Globus pallidus (tissue), 1 donor: ENCODE measurements around the gene CALY.
"Not testable (repeated sequence)": the region's sequence is repeated elsewhere in the genome, so short reads cannot be mapped to it uniquely, and the experiment has no call there.

ENCODE experiments used
- DNase-seq: peaks from one replicate; pipeline ENCODE4 v3.0.0-alpha.2; 2015; ENCODE audit warnings: low spot score

Gene CALY, protein sequence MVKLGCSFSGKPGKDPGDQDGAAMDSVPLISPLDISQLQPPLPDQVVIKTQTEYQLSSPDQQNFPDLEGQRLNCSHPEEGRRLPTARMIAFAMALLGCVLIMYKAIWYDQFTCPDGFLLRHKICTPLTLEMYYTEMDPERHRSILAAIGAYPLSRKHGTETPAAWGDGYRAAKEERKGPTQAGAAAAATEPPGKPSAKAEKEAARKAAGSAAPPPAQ

DNA sequence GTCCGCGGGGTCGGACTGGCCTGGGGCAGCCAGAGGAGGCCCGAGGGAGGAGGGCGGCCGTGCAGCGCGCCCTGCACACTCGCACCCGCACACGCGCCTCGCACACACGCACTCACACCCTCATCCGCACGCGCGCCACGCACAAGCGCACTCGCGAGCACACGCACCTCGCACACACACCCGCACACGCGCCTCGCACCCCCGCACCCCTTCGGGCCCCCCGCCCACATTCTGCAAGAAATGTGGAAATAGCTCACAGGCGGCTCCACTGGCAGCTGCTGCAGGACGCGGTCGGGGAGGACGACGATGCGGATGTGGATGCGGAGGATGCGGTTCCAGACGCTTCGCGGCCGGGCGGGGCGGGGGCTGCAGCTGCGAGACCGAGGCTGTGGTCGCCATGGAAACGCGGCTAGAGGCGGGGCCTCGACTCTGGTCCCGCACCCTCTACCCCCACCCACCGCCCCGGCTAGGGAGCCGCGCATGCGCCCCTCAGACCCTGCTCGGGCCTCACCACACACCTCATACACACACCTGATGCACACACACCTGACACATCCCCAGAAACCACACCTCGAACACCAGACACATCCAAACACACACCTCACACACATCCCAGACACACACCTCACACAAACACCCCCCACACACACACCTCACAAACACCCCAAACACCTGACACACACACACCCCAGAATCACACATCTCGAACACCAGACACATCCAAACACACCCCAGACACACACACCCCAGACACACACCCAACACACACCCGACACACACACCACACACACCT lies at the start of gene CALY:
Gene CALY, minus strand, starts transcription at position 320 of the 793 bp plus-strand sequence. CDS start 7,907 bp downstream, outside the sequence.
- DNase-seq: no peak

DNA sequence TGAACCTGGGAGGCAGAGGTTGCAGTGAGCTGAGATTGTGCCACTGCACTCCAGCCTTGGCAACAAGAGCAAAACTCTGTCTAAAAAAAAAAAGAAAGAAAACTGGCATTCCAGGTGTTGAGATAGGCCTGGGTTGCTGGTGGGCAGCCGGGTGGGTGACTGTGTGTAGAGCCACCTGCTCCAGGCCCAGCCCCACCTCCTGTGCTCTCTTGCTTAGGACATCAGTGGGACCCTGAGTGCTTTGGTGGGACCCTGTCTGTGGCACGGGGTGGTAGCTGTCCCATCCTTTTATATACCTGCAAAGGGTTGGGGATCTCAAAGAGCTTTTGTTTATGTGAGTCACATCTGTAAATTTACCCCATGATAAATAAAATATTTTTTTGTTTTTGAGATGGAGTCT lies 48.5 kb upstream of the CALY start:
- no peak for DNase-seq

DNA sequence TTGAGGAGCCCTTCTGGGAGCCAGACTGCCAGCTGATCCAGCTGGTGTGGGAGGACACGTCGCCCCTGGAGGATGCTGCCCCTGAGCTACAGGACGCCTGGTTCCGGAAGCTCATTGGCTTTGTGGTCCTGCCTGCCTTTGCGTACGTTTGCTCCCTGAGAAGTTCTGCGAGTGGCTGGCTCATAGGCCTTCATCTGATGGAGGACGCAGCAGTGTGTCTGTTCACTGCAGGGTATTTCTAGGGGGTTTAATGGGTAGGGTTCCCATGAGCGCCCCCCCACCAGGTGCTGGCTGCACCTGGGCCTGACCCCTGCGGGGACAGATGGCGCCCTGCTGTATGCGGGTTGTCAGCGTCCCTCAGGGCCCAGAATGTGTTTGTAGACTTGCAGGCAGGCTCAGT lies 47.4 kb upstream of the CALY start:
- DNase-seq: no peak

DNA sequence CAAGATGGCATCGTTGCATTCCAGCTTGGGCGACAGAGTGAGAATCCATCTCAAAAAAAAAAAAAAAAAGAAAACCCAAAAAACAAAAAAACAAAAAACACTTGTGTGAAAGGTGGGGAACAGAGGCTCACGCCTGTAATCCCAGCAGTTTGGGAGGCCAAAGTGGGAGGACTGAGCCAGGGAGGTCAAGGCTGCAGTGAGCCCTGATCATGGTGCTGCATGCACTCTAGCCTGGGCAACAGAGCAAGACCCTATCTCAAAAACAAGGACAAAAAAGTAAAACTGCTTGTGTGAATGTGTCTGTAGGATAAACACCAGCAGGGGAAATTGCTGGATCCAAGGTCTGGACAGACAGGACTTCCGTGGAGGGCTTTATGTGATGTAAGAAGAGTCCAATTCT lies 46.9 kb upstream of the CALY start:
- no peak for DNase-seq

DNA sequence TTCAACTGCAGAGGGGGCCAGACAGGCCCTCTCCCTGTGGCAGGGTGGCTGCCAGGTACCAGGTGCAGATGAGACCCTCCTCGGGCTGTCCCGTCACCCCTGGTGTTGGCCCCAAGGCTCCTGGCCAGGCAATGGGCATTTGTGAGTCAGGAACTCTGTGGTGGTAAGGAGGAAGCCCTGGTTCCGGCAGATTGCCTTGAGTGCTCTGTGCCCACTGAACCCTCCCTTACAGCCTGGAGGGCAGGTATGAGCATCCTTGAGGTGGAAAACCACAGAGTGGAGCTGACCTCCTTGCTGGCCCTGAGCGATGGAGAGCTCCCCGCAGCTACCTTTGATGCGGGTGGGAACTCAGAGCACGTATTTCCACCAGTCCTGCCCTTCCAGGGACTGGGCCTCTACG lies 44.3 kb upstream of the CALY start:
- no peak for DNase-seq

DNA sequence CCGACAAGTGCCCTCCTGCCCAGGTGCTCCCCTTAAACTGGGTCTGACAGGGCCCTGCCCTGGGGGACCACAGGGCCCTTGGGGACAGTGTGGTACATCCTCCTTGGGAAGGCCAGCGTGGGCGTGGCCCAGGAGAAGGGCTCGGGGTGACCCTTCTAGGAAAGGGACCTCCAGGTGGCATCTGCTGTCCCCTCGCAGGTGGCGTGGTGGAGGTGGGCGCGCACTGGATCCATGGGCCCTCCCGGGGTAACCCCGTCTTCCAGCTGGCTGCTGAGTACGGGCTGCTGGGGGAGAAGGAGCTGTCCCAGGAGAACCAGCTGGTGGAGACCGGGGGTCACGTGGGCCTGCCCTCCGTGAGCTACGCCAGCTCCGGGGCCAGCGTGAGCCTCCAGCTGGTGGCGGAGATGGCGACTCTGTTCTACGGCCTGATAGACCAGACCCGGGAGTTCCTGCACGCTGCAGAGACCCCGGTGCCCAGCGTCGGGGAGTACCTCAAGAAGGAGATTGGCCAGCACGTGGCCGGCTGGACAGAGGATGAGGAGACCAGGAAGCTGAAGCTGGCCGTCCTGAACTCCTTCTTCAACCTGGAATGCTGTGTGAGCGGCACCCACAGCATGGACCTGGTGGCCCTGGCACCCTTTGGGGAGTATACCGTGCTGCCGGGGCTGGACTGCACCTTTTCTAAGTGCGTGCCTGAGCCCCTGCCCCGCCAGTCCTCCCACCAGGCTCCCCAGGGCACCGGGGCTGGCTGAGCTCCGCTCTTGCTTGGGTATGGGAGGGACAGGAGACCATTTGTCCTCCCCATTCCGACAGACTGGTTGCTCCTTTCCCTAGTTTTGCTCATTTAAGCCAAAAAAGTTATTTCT lies 43.3 kb upstream of the CALY start:
- DNase-seq: peak; percentile 63

DNA sequence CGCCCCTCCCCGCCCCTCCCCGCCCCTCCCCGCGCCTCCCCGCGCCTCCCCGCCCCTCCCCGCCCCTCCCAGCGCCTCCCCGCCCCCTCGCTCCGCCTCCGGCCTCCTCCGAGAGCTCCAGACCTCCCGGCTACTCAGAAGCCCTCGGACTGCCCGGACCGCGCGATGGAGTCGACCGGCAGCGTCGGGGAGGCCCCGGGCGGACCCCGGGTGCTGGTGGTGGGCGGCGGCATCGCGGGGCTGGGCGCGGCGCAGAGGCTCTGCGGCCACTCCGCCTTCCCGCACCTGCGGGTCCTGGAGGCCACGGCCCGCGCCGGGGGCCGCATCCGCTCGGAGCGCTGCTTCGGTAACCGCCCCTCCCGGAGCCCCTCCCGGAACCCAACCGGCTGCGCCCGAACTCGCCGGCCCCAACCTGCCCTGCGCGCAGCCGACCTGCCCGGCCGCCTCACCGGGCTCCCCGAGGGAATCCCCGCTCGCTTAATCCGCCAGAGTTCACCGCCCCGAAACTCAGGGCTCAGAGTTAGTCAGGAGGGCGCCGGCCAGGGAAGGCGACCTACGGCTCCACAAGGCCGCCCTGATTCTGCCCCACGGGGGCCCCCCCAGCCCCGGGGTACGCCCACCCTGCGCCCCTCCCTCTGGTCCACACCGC lies 42.6 kb upstream of the CALY start, which contains the start of gene PAOX:
Gene PAOX, plus strand, starts transcription at position 111 of the 649 bp plus-strand sequence. Its CDS starts 55 bp downstream, at position 166.
- DNase-seq: peak; percentile 77

DNA sequence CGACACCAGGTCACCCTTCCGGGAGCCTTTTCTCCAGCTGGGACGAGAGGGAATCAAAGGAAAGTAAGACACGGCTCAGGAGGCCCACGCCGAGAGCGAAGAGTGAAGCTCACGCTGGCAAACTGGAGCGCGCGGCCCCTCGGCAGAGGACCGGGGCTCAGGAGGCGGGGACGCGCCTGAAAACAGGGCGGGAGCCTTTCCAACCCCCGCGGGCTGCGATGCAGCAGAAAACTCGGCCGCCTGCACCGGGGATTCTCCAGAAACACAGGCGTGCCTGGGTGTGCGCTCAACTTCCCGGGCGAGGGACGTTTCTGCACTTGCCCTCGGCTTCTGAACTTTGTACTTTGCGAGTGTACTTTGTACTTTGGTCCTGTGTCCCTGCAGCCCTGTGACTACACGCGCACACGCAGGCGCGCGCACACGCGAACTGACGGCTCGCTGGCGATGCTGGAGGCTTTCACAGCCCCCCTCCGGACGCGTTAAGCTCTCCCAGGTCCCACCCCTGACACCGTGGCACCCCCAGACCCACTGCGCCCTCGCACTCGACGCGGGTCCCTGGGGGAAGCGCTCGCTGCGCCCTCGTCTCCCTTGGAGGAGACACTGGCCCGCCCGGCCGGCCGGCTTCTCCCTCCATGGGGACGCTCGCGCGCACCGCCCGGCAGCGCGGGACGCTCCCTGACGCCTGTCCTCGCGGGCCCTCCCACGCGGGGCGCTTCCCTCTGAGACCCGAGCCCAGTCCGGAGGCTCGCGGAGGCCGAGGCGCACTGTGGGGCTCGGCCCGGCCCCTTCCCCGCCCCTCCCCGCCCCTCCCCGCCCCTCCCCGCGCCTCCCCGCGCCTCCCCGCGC lies 41.8 kb upstream of the CALY start:
- DNase-seq: peak; percentile 74

DNA sequence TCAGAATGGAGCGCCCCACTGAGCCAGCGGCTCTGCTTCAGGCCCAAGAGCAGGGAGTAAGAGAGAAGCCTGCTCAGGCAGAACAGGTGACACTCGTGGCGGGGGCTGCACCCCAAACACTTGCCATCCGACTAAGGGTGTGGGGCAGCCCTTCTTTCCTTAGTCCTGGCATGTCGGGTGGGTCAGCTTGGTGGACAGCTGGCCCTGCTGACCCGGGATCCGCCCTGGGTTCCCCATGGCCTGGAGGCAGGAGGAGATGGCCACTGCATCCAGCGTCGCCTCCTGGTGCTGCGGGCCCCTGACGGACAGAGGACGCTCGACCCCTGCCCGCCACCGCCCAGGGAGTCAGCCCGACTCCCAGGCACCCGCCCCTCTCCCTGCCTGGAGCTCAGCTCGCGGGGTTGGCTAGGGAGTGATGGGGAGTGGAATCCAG lies 41.1 kb upstream of the CALY start:
- no peak for DNase-seq

DNA sequence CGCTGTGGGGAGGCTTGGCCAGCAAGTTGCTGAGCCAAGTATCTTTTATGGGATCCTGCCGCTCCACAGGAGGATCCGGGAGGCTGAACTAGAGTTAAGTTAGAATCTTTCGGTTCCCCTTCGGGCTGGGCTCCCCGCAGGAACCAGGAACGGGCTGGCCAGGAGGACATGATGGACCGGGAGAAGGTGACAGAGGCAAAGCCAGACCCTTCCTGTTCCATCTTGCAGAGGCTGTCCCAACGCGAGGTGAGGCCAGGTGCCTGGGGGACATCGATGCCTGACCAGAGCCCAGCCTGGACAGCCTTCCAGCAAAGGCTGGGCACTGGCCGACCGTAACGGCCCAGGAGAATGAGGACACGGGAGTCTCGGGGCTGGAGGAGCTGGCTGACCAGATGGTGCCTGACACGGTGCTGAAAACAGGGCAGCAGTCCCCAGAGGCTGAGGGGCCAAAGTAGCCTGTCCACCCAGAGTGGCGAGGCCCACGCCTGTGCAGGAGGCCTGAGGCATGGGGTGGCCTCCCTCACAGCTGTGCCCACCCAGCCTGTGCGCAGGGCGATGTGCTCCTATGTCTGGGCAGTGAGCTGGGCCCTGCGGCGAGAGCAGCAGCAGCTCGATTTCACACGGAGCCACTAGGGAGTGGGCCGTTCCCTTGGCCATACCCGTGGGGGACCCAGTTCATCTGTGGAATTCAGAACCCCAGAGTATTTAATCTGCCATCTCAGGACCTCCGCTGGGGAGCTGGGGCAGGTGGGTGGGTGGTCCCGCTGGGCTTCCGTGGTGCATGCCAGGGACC lies 40.5 kb upstream of the CALY start:
- no peak for DNase-seq

DNA sequence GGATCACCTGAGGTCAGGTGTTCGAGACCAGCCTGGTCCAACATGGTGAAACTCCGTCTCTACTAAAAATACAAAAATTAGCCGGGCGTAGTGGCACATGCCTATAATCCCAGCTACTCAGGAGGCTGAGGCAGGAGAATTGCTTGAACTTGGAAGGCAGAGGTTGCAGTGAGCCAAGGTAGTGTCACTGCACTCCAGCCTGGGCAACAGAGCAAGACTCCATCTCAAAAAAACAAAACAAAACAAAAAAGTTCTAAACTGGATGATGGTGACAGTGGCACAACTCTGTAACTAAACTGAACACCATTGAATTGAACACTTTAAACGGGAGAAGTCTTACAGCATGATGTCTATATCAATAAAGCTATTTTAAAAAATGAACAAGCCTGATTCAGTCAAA lies 39.5 kb upstream of the CALY start:
- DNase-seq: not testable (repeated sequence)

DNA sequence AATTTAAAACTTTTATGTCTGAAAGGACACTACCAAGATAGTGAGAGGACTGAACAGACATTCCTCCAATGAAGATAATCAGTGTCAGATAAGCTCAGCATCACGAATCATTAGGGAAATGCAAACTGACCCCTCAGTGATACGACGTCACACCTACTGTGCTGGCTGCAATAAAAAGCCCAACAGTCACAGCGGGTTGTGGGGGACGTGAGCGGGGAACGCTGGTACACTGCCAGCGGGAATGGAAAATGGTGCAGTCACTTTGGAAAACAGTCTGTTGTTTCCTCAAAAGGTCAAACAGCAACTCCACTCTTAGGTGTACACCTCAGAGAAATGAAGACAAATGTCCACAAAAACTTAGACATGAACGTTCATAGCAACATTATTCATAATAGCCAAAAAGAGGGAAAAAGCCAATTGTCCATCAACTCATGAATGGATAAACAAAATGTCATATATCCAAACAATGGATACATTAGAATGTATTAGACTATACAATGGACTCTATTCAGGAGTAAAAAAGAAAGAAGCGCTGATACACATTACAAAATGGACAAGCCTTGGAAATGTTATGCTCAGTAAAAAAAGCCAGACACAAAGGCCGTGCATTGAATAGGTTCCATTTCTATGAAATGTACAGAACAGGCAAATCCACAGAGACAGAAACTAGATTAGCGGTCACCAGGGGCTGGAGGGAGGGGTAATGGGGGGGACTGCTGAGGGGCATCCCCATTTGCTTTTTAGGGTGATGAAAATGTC lies 38.8 kb upstream of the CALY start:
- peak; percentile 55 for DNase-seq

DNA sequence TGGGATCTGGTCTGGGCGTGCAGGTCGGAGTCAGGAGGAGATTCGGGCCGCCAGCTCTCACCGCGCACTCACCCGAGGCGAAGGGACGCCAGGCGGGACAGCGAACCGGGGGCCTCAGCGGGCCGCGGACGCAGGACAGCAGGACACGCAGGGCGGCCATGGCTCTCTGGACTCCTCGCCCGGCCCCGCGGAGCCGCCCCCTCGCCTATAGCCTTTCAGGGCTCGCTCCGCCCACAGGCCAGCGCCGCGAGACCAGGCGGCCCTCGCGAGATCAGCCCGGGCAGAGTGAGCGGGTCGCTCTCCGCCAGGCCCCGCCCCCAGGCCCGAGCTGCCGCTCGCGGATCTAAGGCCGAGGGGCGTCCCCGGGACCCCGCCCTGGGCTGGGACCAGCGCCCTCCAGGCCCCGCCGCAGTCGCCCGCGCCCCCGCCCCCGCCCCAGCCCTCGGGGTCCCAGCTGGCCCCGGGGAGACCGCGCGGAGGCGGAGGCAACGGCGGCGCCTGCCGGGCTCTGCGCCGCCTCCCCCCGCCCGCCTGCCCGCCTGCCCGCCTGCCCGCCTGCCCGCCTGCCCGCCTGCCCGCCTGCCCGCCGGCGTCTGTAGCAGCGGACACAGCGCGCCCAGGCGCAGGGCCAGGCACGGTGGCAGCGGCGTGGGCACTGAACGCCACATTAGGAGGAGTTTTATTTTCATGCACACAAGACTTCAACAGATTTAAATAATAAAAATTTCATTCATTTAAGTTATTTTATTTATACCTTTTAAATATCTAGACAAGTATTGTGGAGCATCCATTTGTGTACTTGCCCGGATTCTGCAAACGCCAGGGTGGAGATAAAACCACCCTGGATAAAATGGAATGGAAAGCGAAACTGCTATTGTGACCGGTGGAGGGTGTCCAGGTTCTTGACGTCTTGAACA lies 36.7 kb upstream of the CALY start, which contains the start of gene ECHS1:
Gene ECHS1, minus strand, starts transcription at position 181 of the 917 bp plus-strand sequence. Its CDS starts 21 bp downstream, at position 160.
- DNase-seq: peak; percentile 94

DNA sequence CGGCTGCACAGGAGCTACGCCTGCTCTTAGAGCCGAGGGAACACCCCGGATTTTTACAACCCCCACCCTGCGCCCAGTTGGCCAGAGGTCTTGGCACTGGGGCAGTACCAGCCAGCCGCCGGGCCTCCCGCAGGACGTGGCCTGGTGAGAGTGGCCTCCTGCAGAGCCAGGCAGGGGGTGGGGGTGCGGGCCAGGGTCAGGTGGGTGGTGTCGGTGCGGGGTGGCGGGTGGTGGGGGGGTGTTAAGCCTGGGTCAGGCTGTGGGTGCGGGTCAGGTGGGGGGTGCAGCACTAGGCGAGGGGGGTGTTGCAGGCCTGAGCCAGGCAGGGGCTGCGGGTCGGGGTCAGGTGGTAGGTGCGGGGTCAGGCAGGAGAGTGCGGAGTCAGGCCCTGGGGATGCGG lies 35.8 kb upstream of the CALY start:
- no peak for DNase-seq

DNA sequence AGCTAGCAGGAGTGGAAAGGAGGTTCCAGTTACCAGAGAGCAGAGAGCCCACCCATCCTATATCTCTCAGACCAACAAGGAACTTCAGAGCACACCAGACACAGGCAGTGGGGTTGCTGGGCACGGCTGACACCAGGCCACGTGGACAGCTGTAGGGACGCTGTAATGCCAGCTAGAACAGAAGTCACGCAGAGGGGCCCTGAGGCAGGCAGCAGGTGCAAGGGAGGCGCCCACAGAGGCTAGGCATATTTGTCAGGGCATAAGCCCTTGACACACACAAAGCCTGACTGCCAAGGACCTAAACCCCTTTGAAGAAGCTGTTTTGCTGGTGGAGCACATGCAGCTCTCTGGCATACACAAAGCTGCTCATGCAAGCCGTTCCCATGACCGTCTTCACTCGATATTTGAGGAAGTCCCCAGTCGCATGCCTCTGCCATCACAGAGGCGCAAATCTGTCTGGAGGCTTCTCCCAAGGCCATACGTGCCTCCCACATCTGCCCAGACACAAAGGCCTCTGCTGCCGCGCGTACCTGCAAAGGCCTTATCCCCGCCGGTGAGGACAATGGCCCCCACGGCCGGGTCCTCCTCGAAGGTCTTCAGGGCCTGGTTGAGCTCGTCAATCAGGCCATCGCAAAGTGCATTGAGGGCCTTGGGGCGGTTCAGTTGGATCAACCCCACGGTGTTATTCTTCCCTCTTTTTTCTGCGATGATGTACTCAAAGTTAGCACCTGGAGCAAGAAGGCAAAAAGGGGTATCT lies 33.5 kb upstream of the CALY start:
- no peak for DNase-seq

DNA sequence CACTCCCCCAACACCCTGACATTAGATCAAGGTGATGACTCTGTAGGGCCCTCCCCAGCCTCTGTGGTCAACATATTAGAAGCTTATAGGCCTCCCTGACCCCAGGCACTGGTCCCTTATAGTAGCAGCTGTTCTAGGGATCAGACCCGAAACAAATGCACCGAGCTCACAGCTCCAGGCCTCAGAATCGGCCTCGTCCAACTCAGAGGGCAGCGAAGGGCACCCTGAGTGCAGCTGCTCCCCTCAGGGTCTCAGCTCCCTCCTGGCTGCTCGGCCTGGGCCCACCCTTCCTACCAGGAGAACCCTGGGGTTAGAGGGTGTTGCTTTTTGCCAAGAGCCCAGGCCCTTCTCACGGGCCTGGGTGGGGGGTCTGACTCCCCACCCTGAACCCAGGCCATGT lies 31.5 kb upstream of the CALY start:
- DNase-seq: no peak

DNA sequence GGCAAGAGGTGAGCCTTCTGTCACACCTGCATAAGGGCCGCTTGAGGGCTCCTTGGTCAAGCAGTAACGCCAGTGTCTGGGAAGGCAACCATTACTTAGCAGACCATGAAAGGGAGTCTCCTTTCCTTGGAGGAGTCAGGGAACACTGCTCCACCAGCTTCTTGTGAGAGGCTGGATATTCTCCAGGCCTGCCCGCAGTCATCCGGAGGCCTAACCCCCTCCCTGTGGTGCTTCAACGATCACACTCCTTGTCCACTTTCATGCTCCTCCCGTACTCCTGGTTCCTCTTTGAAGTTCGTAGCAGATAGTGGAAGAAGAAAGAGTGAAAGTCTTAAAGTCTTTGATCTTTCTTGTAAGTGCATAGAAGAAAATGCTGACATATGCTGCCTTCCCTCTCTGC lies 30.8 kb upstream of the CALY start:
- DNase-seq: not testable (repeated sequence)
